Activated naive CD4-positive, alpha-beta T cell treated with anti-CD3 and anti-CD28 coated beads, Interleukin-2, amount 10 ng/mL, durations not matched to agents 7 days and 5 days (primary cell): ENCODE data around the gene METRNL.
"Not testable (repeated sequence)": the region's sequence is repeated elsewhere in the genome, so short reads cannot be mapped to it uniquely, and the experiment has no call there.

ENCODE experiments used
- CTCF ChIA-PET: fragments of 350-600 bp; sonication (Branson Sonifier 250); formaldehyde crosslinking; loops from one replicate; lab custom pipeline; 2021; ENCODE audit warnings: antibody characterized with exemption; lab: Charles Lee
- DNase-seq: peaks from one replicate; pipeline ENCODE4 v3.0.0-alpha.2; 2020
- H3K27ac Mint-ChIP-seq: one replicate; pipeline ENCODE4 v1.8.0; 2021; ENCODE audit warnings: mild to moderate bottlenecking, moderate library complexity, mixed read lengths
- H3K27me3 Mint-ChIP-seq: one replicate; pipeline ENCODE4 v1.8.0; 2021; ENCODE audit warnings: mild to moderate bottlenecking, mixed read lengths
- H3K36me3 Mint-ChIP-seq: one replicate; pipeline ENCODE4 v1.8.0; 2021; ENCODE audit warnings: mixed read lengths
- H3K4me1 Mint-ChIP-seq: one replicate; pipeline ENCODE4 v1.8.0; 2021; ENCODE audit warnings: mixed read lengths
- H3K4me3 Mint-ChIP-seq: one replicate; pipeline ENCODE4 v1.8.0; 2021; ENCODE audit warnings: mild to moderate bottlenecking, moderate library complexity, mixed read lengths
- H3K9me3 Mint-ChIP-seq: one replicate; pipeline ENCODE4 v1.8.0; 2021; ENCODE audit warnings: mixed read lengths

METRNL gene

GRCh38 chr17:83056583-83057396 is 22.6 kb upstream of the METRNL start:
- Mint-ChIP-seq H3K9me3 (no peaks in the 10 kb centered on the region), H3K27ac (no peak overlapping the region), H3K4me3 (no peak overlapping the region), H3K27me3 (peaks cover 21% of the 10 kb centered on the region), H3K4me1 (peaks cover 19% of the 10 kb centered on the region), H3K36me3 (no peaks in the 10 kb centered on the region)
- CTCF ChIA-PET = no interaction called here
- DNase-seq = no peak

- peak overlapping the region; percentile 1 for H3K27ac Mint-ChIP-seq
- CTCF ChIA-PET = no interaction called here
- H3K9me3 Mint-ChIP-seq = no peaks in the 10 kb centered on the region
- no peaks in the 10 kb centered on the region for H3K36me3 Mint-ChIP-seq
- peaks cover 16% of the 10 kb centered on the region for H3K4me1 Mint-ChIP-seq
- H3K27me3 Mint-ChIP-seq = peaks cover 27% of the 10 kb centered on the region
- no peak overlapping the region for H3K4me3 Mint-ChIP-seq
- no peak for DNase-seq
These were observed 22.0 kb upstream of the METRNL start for GRCh38 chr17:83057397-83057761.

GRCh38 chr17:83057793-83058265 is 21.6 kb upstream of the METRNL start:
- Mint-ChIP-seq H3K36me3 (no peaks in the 10 kb centered on the region), H3K9me3 (no peaks in the 10 kb centered on the region), H3K4me1 (peaks cover 16% of the 10 kb centered on the region), H3K4me3 (no peak overlapping the region), H3K27ac (peak overlapping the region; percentile 1), H3K27me3 (peaks cover 31% of the 10 kb centered on the region)
- CTCF ChIA-PET = no interaction called here
- no peak for DNase-seq

- H3K9me3 Mint-ChIP-seq = no peaks in the 10 kb centered on the region
- H3K27me3 Mint-ChIP-seq = peaks cover 36% of the 10 kb centered on the region
- CTCF ChIA-PET = no interaction called here
- H3K4me3 Mint-ChIP-seq = no peak overlapping the region
- H3K27ac Mint-ChIP-seq = no peak overlapping the region
- H3K36me3 Mint-ChIP-seq = no peaks in the 10 kb centered on the region
- H3K4me1 Mint-ChIP-seq = peaks cover 15% of the 10 kb centered on the region
- no peak for DNase-seq
These were observed 21.1 kb upstream of the METRNL start for GRCh38 chr17:83058266-83058798.

GRCh38 chr17:83061586-83061985 is 17.8 kb upstream of the METRNL start:
- H3K4me3 Mint-ChIP-seq = no peak overlapping the region
- H3K36me3 Mint-ChIP-seq = no peaks in the 10 kb centered on the region
- H3K27me3 Mint-ChIP-seq = peaks cover 39% of the 10 kb centered on the region
- CTCF ChIA-PET = no interaction called here
- H3K27ac Mint-ChIP-seq = no peak overlapping the region
- DNase-seq = no peak
- no peaks in the 10 kb centered on the region for H3K4me1 Mint-ChIP-seq
- no peaks in the 10 kb centered on the region for H3K9me3 Mint-ChIP-seq

GRCh38 chr17:83062011-83062817 is 17.2 kb upstream of the METRNL start:
- no peak for DNase-seq
- H3K27me3 Mint-ChIP-seq = peaks cover 39% of the 10 kb centered on the region
- CTCF ChIA-PET = no interaction called here
- no peaks in the 10 kb centered on the region for H3K9me3 Mint-ChIP-seq
- no peak overlapping the region for H3K27ac Mint-ChIP-seq
- H3K36me3 Mint-ChIP-seq = no peaks in the 10 kb centered on the region
- H3K4me3 Mint-ChIP-seq = no peak overlapping the region
- no peaks in the 10 kb centered on the region for H3K4me1 Mint-ChIP-seq

GRCh38 chr17:83062818-83063671 is 16.4 kb upstream of the METRNL start:
- Mint-ChIP-seq H3K9me3 (no peaks in the 10 kb centered on the region), H3K4me1 (peaks cover 3% of the 10 kb centered on the region), H3K36me3 (no peaks in the 10 kb centered on the region), H3K27ac (no peak overlapping the region), H3K4me3 (no peak overlapping the region), H3K27me3 (peaks cover 42% of the 10 kb centered on the region)
- peak; percentile 11 for DNase-seq
- CTCF ChIA-PET = no interaction called here

- CTCF ChIA-PET = no interaction called here
- H3K4me1 Mint-ChIP-seq = peaks cover 8% of the 10 kb centered on the region
- peaks cover 42% of the 10 kb centered on the region for H3K27me3 Mint-ChIP-seq
- no peak overlapping the region for H3K4me3 Mint-ChIP-seq
- H3K36me3 Mint-ChIP-seq = no peaks in the 10 kb centered on the region
- peak; percentile 16 for DNase-seq
- H3K27ac Mint-ChIP-seq = no peak overlapping the region
- H3K9me3 Mint-ChIP-seq = no peaks in the 10 kb centered on the region
These were observed 15.2 kb upstream of the METRNL start for GRCh38 chr17:83064021-83064731.

- peaks cover 15% of the 10 kb centered on the region for H3K4me1 Mint-ChIP-seq
- H3K27me3 Mint-ChIP-seq = peaks cover 44% of the 10 kb centered on the region
- H3K9me3 Mint-ChIP-seq = no peaks in the 10 kb centered on the region
- H3K27ac Mint-ChIP-seq = no peak overlapping the region
- CTCF ChIA-PET = no interaction called here
- DNase-seq = peak; percentile 18
- no peak overlapping the region for H3K4me3 Mint-ChIP-seq
- H3K36me3 Mint-ChIP-seq = no peaks in the 10 kb centered on the region
These were observed 14.4 kb upstream of the METRNL start for GRCh38 chr17:83064732-83065659.

GRCh38 chr17:83065660-83066542 is 13.5 kb upstream of the METRNL start:
- DNase-seq = peak; percentile 20
- H3K4me1 Mint-ChIP-seq = peaks cover 22% of the 10 kb centered on the region
- H3K27ac Mint-ChIP-seq = no peak overlapping the region
- CTCF ChIA-PET = interaction anchor here (0.6 kb wide), 1 partner anchor 146 kb away, joined by 4 read pairs; no protein-coding TSS in a partner anchor
- H3K27me3 Mint-ChIP-seq = peaks cover 44% of the 10 kb centered on the region
- H3K36me3 Mint-ChIP-seq = no peaks in the 10 kb centered on the region
- no peak overlapping the region for H3K4me3 Mint-ChIP-seq
- no peaks in the 10 kb centered on the region for H3K9me3 Mint-ChIP-seq

- H3K9me3 Mint-ChIP-seq, H3K36me3 Mint-ChIP-seq, DNase-seq, H3K4me3 Mint-ChIP-seq, H3K27ac Mint-ChIP-seq: not testable (repeated sequence)
- Mint-ChIP-seq H3K27me3 (peaks cover 48% of the 10 kb centered on the region), H3K4me1 (peaks cover 28% of the 10 kb centered on the region)
- CTCF ChIA-PET = interaction anchor here (0.6 kb wide), 1 partner anchor 146 kb away, joined by 4 read pairs; no protein-coding TSS in a partner anchor
These were observed 12.9 kb upstream of the METRNL start for GRCh38 chr17:83066543-83066890.
